HCT116 (cell line): Measurements from ENCODE around the gene GALNT16. TPM values are rescaled to one million over a fixed set of nuclear protein-coding genes. Genes with fewer than 3 reads are reported as not detected.

Source experiments
- ATAC-seq: fragments of 200-7000 bp; cut with Tn5 transposase; 2 replicates; pipeline ENCODE4 v1.9.1; 2020; ENCODE audit warnings: mild to moderate bottlenecking, moderate library complexity
- BruUV-seq: library from RNA; stranded (reverse); fragments of 400-500 nt; replicated peaks from 2 replicates; lab custom pipeline; 2021; lab: Mats Ljungman, UMichigan
- CTCF ChIA-PET: fragments of 300-600 bp; sonication (Branson Sonifier 250); formaldehyde crosslinking; loops from one replicate; lab custom pipeline; 2021; ENCODE audit warnings: antibody characterized with exemption; lab: Charles Lee
- POLR2A ChIA-PET: fragments of 300-600, 350-600 bp; sonication (Branson Sonifier 250); formaldehyde crosslinking; loops from one replicate; lab custom pipeline; 2021; ENCODE audit warnings: antibody characterized with exemption; lab: Charles Lee
- RAD21 ChIA-PET, 2 experiments: fragments of 300-600 bp; sonication (Branson Sonifier 250); formaldehyde crosslinking; loops; one replicate each; lab custom pipeline; 2023; ENCODE audit warnings: low total read pairs in 2 of 2; ENCODE audit not compliant: uncharacterized antibody in 2 of 2, unreplicated experiment in 2 of 2, low non-redundant PET in 1 of 2; lab: Charles Lee
- DNase-seq: peaks from one replicate; pipeline ENCODE4 v3.0.0-alpha.2; 2010; ENCODE audit warnings: low read depth, low spot score
- H2AFZ ChIP-seq: fragments of 200-600 bp; shearing (Covaris generic), sonication (generic); 2 replicates; pipeline ENCODE4 v1.6.1; 2017; ENCODE audit warnings: low read depth, mixed run types, mixed read lengths, antibody characterized with exemption, low read length; ENCODE audit not compliant: poor library complexity, severe bottlenecking
- H3K27ac ChIP-seq: 2 replicates; pipeline ENCODE4 v1.5.1; 2012; ENCODE audit warnings: low read depth, low read length
- H3K27me3 ChIP-seq: fragments of 200-600 bp; sonication (generic); 2 replicates; pipeline ENCODE4 v1.6.1; 2016; ENCODE audit warnings: mixed run types, low read length, mixed read lengths; ENCODE audit not compliant: insufficient read depth
- H3K36me3 ChIP-seq, 2 experiments: fragments of 200-500 bp in 1 of 2; fragments of 200-600 bp in 1 of 2; sonication (Bioruptor generic) in 1 of 2; sonication (generic) in 1 of 2; 2 replicates each; pipeline versions ENCODE4 v1.5.1 to v1.6.1; 2014 to 2016; ENCODE audit warnings: low read length in 2 of 2, inconsistent platforms in 1 of 2, mixed read lengths in 1 of 2, mixed run types in 1 of 2; ENCODE audit not compliant: insufficient read depth in 2 of 2, control insufficient read depth in 1 of 2
- H3K4me1 ChIP-seq, 2 experiments: fragments of 200-600 bp in 1 of 2; sonication (generic) in 1 of 2; 2 replicates each; pipeline versions ENCODE4 v1.5.1 to v1.6.1; 2012 to 2017; ENCODE audit warnings: low read length in 2 of 2, inconsistent platforms in 1 of 2, mild to moderate bottlenecking in 1 of 2, mixed read lengths in 1 of 2, mixed run types in 1 of 2, moderate library complexity in 1 of 2; ENCODE audit not compliant: insufficient read depth in 2 of 2, control insufficient read depth in 1 of 2
- H3K4me2 ChIP-seq: fragments of 200-600 bp; sonication (generic); 2 replicates; pipeline ENCODE4 v1.6.1; 2017; ENCODE audit warnings: mixed run types, low read length, mixed read lengths
- H3K4me3 ChIP-seq, 2 experiments: fragments of 200-600 bp in 1 of 2; sonication (generic) in 1 of 2; replicated peaks in 1 of 2; 2 replicates each; pipeline ENCODE4 v1.5.1; 2011 to 2016; ENCODE audit warnings: low read length in 2 of 2, control low read depth in 1 of 2, low read depth in 1 of 2, mild to moderate bottlenecking in 1 of 2, mixed read lengths in 1 of 2, mixed run types in 1 of 2
- H3K79me2 ChIP-seq: fragments of 200-600 bp; sonication (generic); 2 replicates; pipeline ENCODE4 v1.6.1; 2017; ENCODE audit warnings: mild to moderate bottlenecking, mixed run types, low read length, moderate library complexity, mixed read lengths; ENCODE audit not compliant: insufficient read depth
- H3K9ac ChIP-seq: fragments of 200-600 bp; sonication (generic); 2 replicates; pipeline ENCODE4 v1.6.1; 2016; ENCODE audit warnings: low read length, mixed read lengths
- H3K9me2 ChIP-seq: fragments of 200-600 bp; sonication (generic), shearing (Covaris generic); 2 replicates; pipeline ENCODE4 v1.6.1; 2017; ENCODE audit warnings: mixed run types, mild to moderate bottlenecking, moderate library complexity; ENCODE audit not compliant: insufficient read depth
- H3K9me3 ChIP-seq, 2 experiments: fragments of 200-500 bp in 1 of 2; fragments of 200-600 bp in 1 of 2; sonication (Bioruptor generic) in 1 of 2; sonication (generic) in 1 of 2; 2 replicates each; pipeline ENCODE4 v1.6.1; 2014 to 2017; ENCODE audit warnings: low read length in 2 of 2, mixed read lengths in 2 of 2, inconsistent platforms in 1 of 2, low read depth in 1 of 2, mild to moderate bottlenecking in 1 of 2, mixed run types in 1 of 2, moderate library complexity in 1 of 2; ENCODE audit not compliant: control insufficient read depth in 1 of 2, insufficient read depth in 1 of 2
- H4K20me1 ChIP-seq: fragments of 200-600 bp; sonication (generic), shearing (Covaris generic); 2 replicates; pipeline ENCODE4 v1.6.1; 2017; ENCODE audit warnings: mixed run types, mild to moderate bottlenecking, moderate library complexity; ENCODE audit not compliant: insufficient read depth
- ATF3 ChIP-seq: IDR thresholded peaks from 2 replicates; pipeline ENCODE4 v1.6.1; 2012
- CBX3 ChIP-seq: IDR thresholded peaks from 2 replicates; pipeline ENCODE4 v1.6.1; 2012; ENCODE audit warnings: low read depth
- ELF1 ChIP-seq: IDR thresholded peaks from 2 replicates; pipeline ENCODE4 v1.6.1; 2012; ENCODE audit warnings: low read depth, borderline replicate concordance
- EZH2 ChIP-seq: fragments of 200-600 bp; sonication (generic); IDR thresholded peaks from 2 replicates; pipeline ENCODE4 v1.6.1; 2017; ENCODE audit warnings: antibody characterized with exemption, mixed run types
- EZH2phosphoT487 ChIP-seq: fragments of 200-600 bp; IDR thresholded peaks from 2 replicates; pipeline ENCODE4 v1.6.1; 2018; ENCODE audit warnings: antibody characterized with exemption, borderline replicate concordance
- FOSL1 ChIP-seq: IDR thresholded peaks from 2 replicates; pipeline ENCODE4 v1.6.1; 2012; ENCODE audit warnings: low read depth
- REST ChIP-seq: IDR thresholded peaks from 2 replicates; pipeline ENCODE4 v1.6.1; 2012; ENCODE audit warnings: low read depth
- SIN3A ChIP-seq: IDR thresholded peaks from 2 replicates; pipeline ENCODE4 v1.6.1; 2012; ENCODE audit warnings: low read depth
- SP1 ChIP-seq: IDR thresholded peaks from 2 replicates; pipeline ENCODE4 v1.6.1; 2012; ENCODE audit warnings: low read depth
- SRF ChIP-seq: IDR thresholded peaks from 2 replicates; pipeline ENCODE4 v1.6.1; 2012; ENCODE audit warnings: low read depth
- TCF7L2 ChIP-seq: IDR thresholded peaks from 2 replicates; pipeline ENCODE4 v1.7.0; 2011; ENCODE audit warnings: borderline replicate concordance, inconsistent platforms; ENCODE audit not compliant: insufficient read depth, insufficient read length; ENCODE audit errors: extremely low read depth
- intact Hi-C: fragments of 100-400 bp; cut with micrococcal nuclease; formaldehyde crosslinking; loops from 2 replicates; pipeline ENCODE4 v1.10.0; 2022
- total RNA-seq: library from RNA; stranded (reverse); gene quantifications from one replicate; pipeline ENCODE4 v1.2.1, GENCODE V29; 2021; ENCODE audit not compliant: unreplicated experiment
- TF ChIP-seq, protein P1 (sequence below): IDR thresholded peaks from 2 replicates; pipeline ENCODE4 v1.6.1; 2011; ENCODE audit warnings: mild to moderate bottlenecking, low read length, moderate library complexity; ENCODE audit not compliant: insufficient replicate concordance; ENCODE audit errors: extremely low read depth

Gene GALNT16
- total RNA-seq, 1 experiment from 2014 or later: 0.32 TPM

- TF ChIP-seq REST (no peak), TCF7L2 (no peak), SP1 (no peak), EZH2 (no peak)
Observed at GRCh38 chr14:69366069-69366468, 106.1 kb downstream of the GALNT16 start (continued).

DNA sequence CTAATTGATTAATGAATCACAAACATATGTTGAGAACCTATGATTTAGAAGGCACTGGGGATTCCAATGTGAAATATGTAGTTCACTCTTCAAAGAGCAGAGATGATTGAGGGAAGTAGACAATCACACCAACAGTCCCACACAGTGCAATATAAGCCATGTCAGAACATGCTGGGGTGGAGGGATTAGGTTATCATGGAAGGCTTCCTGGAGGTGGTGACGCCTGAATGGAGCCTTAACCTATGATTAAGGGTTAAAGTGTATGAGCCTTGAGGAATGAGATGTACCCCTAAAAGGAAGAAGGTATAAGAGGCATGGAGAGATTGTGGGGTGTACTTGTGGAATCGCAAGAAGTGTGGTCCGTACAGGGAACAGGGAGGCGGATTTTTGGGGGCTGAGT, 106.8 kb downstream of the GALNT16 start:
- no peaks in the 10 kb centered on the region for H3K9me2 ChIP-seq
- no peak overlapping the region for H3K27ac ChIP-seq
- no peak overlapping the region for H3K4me3 ChIP-seq
- H3K9ac ChIP-seq: no peak overlapping the region
- no TSS peak for BruUV-seq
- H2AFZ ChIP-seq: no peak overlapping the region
- H3K9me3 ChIP-seq: no peaks in the 10 kb centered on the region
- CTCF ChIA-PET: no interaction called here
- POLR2A ChIA-PET: no interaction called here
- DNase-seq (no peak), ATAC-seq (no peak)
- RAD21 ChIA-PET: no interaction called here
- intact Hi-C loops: no loop called here
- H3K4me2 ChIP-seq: no peak overlapping the region
- H3K4me1 ChIP-seq: no peaks in the 10 kb centered on the region
- H4K20me1 ChIP-seq: no peaks in the 10 kb centered on the region
- H3K27me3 ChIP-seq: no peaks in the 10 kb centered on the region
- no peak for TF ChIP-seq EZH2phosphoT487
- TF ChIP-seq ELF1: no peak
- no peak for TF ChIP-seq FOSL1
- no peak for TF ChIP-seq SIN3A
- TF ChIP-seq ATF3: no peak
- TF ChIP-seq, protein P1, sequence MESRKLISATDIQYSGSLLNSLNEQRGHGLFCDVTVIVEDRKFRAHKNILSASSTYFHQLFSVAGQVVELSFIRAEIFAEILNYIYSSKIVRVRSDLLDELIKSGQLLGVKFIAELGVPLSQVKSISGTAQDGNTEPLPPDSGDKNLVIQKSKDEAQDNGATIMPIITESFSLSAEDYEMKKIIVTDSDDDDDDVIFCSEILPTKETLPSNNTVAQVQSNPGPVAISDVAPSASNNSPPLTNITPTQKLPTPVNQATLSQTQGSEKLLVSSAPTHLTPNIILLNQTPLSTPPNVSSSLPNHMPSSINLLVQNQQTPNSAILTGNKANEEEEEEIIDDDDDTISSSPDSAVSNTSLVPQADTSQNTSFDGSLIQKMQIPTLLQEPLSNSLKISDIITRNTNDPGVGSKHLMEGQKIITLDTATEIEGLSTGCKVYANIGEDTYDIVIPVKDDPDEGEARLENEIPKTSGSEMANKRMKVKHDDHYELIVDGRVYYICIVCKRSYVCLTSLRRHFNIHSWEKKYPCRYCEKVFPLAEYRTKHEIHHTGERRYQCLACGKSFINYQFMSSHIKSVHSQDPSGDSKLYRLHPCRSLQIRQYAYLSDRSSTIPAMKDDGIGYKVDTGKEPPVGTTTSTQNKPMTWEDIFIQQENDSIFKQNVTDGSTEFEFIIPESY: no peak
- TF ChIP-seq CBX3: no peak
- TF ChIP-seq SRF: no peak
- TF ChIP-seq, all 23 proteins: peak for 0
- H3K79me2 ChIP-seq: no peaks in the 10 kb centered on the region
- H3K36me3 ChIP-seq: no peaks in the 10 kb centered on the region
